ENCODE measurements around the gene RAD54L2. TPM values are rescaled to one million over a fixed set of nuclear protein-coding genes. Genes with fewer than 3 reads are reported as not detected.
"Not testable (repeated sequence)": the region's sequence is repeated elsewhere in the genome, so short reads cannot be mapped to it uniquely, and the experiment has no call there.

Gene RAD54L2
- total and polyA plus RNA-seq, 9 of the 15 experiments (the other 6 are each of a cell fraction or from before 2014, with no cell fraction given), result 1.3 to 12.2 (median 5.4) TPM

- ChIA-PET CTCF (ENCODE audit: low intra/inter-chr PET ratio) (no interaction called here), POLR2A (interaction anchor here (0.9 kb wide), 1 partner anchor 12 kb away, joined by 3 read pairs; no protein-coding TSS in a partner anchor)
- DNase-seq (ENCODE audit: extremely low read depth in 1 of 4, low spot score in 3 of 4), result no peak
- in situ Hi-C loops (cut with MboI) (no loop called here), intact Hi-C loops (cut with micrococcal nuclease) (no loop called here)
- no peak overlapping the region for H3K27ac ChIP-seq (ENCODE audit: extremely low read depth, low read depth, low read length)
- H3K9me1 ChIP-seq (ENCODE audit: control insufficient read depth, insufficient read depth, low read length), result no peaks in the 10 kb centered on the region
- H2AFZ ChIP-seq (ENCODE audit: low read depth, low read length), result no peak overlapping the region
- no peak for ATAC-seq
- TF ChIP-seq EGR1 (conservative IDR thresholded peaks at IDR 0.05), result no peak
- H3K36me3 ChIP-seq (ENCODE audit: control insufficient read depth, insufficient read depth, low read length), result no peaks in the 10 kb centered on the region; the same call in 2 of the 3 replicates
- no TSS peak for BruUV-seq (replicated peaks)
- peaks cover 5% of the 10 kb centered on the region; the same call in 1 of the 2 replicates for H4K20me1 ChIP-seq (replicated peaks; ENCODE audit: control insufficient read depth, insufficient read depth, low read length)
- peaks cover 5 to 16% of the 10 kb centered on the region in 2 experiments; a peak in 3 of 5 replicates for H3K4me1 ChIP-seq (replicated peaks in 1 of 2; ENCODE audit: control insufficient read depth in 2 of 2, insufficient read depth in 2 of 2, low read length in 2 of 2)
- H3K79me2 ChIP-seq (ENCODE audit: control insufficient read depth, insufficient read depth, low read length), result peaks cover 22% of the 10 kb centered on the region
- H3K9me3 ChIP-seq (replicated peaks; ENCODE audit: control insufficient read depth, insufficient read depth, low read depth, low read length), result no peaks in the 10 kb centered on the region
- H3K4me3 ChIP-seq, result no peak overlapping the region
- WGBS (ENCODE audit: insufficient coverage, low coverage, missing lambda C conversion rate), result 5% methylated on average over 7 of the region's 7 CpGs
- H3K27me3 ChIP-seq (ENCODE audit: control insufficient read depth in 2 of 2, insufficient read depth in 2 of 2, low read length in 2 of 2), result peaks cover 0 to 7% of the 10 kb centered on the region in 2 experiments; a peak in 1 of 5 replicates
- H3K4me2 ChIP-seq (ENCODE audit: insufficient read depth, low read length), result no peak overlapping the region
- H3K9ac ChIP-seq (ENCODE audit: insufficient read depth in 1 of 2, low read depth in 2 of 2, low read length in 2 of 2), result no peak overlapping the region
- no peak for FAIRE-seq
These were observed 3.1 kb upstream of the RAD54L2 start for GRCh38 chr3:51535146-51536019.

DNA sequence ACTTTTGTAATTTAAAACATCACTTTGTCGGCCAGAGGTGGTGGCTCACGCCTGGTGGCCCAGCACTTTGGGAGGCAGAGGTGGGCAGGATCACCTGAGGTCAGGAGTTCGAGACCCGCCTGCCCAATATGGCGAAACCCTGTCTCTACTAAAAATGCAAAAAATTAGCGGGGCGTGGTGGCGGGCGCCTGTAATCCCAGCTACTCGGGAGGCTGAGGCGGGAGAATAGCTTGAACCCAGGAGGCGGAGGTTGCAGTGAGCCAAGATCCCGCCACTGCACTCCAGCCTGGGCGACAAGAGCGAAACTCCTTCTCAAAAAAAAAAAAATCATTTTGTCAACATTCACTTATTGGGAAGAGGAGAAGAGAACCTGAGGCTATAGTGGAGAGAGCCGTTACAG, 888 bp upstream of the RAD54L2 start:
- H3K9me1 ChIP-seq (ENCODE audit: control insufficient read depth, insufficient read depth, low read length); H4K20me1 ChIP-seq (replicated peaks; ENCODE audit: control insufficient read depth, insufficient read depth, low read length); ATAC-seq; H3K27me3 ChIP-seq (ENCODE audit: control insufficient read depth in 2 of 2, insufficient read depth in 2 of 2, low read length in 2 of 2); DNase-seq (ENCODE audit: extremely low read depth in 1 of 4, low spot score in 3 of 4); in situ Hi-C loops (cut with MboI); H3K9me3 ChIP-seq (replicated peaks; ENCODE audit: control insufficient read depth, insufficient read depth, low read depth, low read length); CTCF ChIA-PET (ENCODE audit: low intra/inter-chr PET ratio); FAIRE-seq; BruUV-seq (replicated peaks); H3K27ac ChIP-seq (ENCODE audit: extremely low read depth, low read depth, low read length); intact Hi-C loops (cut with micrococcal nuclease): not testable (repeated sequence)
- H3K79me2 ChIP-seq (ENCODE audit: control insufficient read depth, insufficient read depth, low read length), result peaks cover 35% of the 10 kb centered on the region
- TF ChIP-seq, protein P1, sequence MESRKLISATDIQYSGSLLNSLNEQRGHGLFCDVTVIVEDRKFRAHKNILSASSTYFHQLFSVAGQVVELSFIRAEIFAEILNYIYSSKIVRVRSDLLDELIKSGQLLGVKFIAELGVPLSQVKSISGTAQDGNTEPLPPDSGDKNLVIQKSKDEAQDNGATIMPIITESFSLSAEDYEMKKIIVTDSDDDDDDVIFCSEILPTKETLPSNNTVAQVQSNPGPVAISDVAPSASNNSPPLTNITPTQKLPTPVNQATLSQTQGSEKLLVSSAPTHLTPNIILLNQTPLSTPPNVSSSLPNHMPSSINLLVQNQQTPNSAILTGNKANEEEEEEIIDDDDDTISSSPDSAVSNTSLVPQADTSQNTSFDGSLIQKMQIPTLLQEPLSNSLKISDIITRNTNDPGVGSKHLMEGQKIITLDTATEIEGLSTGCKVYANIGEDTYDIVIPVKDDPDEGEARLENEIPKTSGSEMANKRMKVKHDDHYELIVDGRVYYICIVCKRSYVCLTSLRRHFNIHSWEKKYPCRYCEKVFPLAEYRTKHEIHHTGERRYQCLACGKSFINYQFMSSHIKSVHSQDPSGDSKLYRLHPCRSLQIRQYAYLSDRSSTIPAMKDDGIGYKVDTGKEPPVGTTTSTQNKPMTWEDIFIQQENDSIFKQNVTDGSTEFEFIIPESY (CRISPR knock-in tag; IDR thresholded peaks at IDR 0.05), result peak; percentile 88
- 96% methylated on average over 8 of the region's 16 CpGs for WGBS (ENCODE audit: insufficient coverage, low coverage, missing lambda C conversion rate)
- H2AFZ ChIP-seq (ENCODE audit: low read depth, low read length), result peak overlapping the region; percentile 100
- peak overlapping the region; percentile 91 for H3K4me3 ChIP-seq
- H3K36me3 ChIP-seq (ENCODE audit: control insufficient read depth, insufficient read depth, low read length), result peaks cover 10% of the 10 kb centered on the region; the same call in 1 of the 3 replicates
- peak overlapping the region; percentile 86 to 96; a peak in 2 of 4 replicates for H3K9ac ChIP-seq (ENCODE audit: insufficient read depth in 1 of 2, low read depth in 2 of 2, low read length in 2 of 2)
- POLR2A ChIA-PET, result interaction anchor here (1.0 kb wide), 1 partner anchor 16 kb away, joined by 3 read pairs; no protein-coding TSS in a partner anchor
- H3K4me1 ChIP-seq (replicated peaks in 1 of 2; ENCODE audit: control insufficient read depth in 2 of 2, insufficient read depth in 2 of 2, low read length in 2 of 2), result peaks cover 5 to 16% of the 10 kb centered on the region in 2 experiments; a peak in 3 of 5 replicates
- H3K4me2 ChIP-seq (ENCODE audit: insufficient read depth, low read length), result peak overlapping the region; percentile 95

Measured in K562 (cell line).